NOMO-1 treated with DMSO at 0.1 percent for 48 hours (cell line): ENCODE results near the gene NETO2.
"Not testable (repeated sequence)": the region's sequence is repeated elsewhere in the genome, so short reads cannot be mapped to it uniquely, and the experiment has no call there.

Experiments used
- DNase-seq: peaks from one replicate; lab custom pipeline; 2025; ENCODE audit not compliant: unreplicated experiment; lab: John Stamatoyannopoulos, UW

The NETO2 gene

GRCh38 chr16:47067203-47067602 lies 76.5 kb downstream of the NETO2 start:
- no peak for DNase-seq

- DNase-seq = no peak
Measured at GRCh38 chr16:47065766-47066688, 77.7 kb downstream of the NETO2 start.

- no peak for DNase-seq
Measured at GRCh38 chr16:47064775-47065174, 79.0 kb downstream of the NETO2 start.

GRCh38 chr16:47063011-47063724 lies 80.6 kb downstream of the NETO2 start:
- no peak for DNase-seq

GRCh38 chr16:47061204-47061603 lies 82.5 kb downstream of the NETO2 start:
- DNase-seq = no peak

- DNase-seq = no peak
Measured at GRCh38 chr16:47060596-47060995, 83.1 kb downstream of the NETO2 start.

- DNase-seq = no peak
Measured at GRCh38 chr16:47059991-47060390, 83.8 kb downstream of the NETO2 start.

- DNase-seq = not testable (repeated sequence)
Measured at GRCh38 chr16:47059130-47059529, 84.6 kb downstream of the NETO2 start.

GRCh38 chr16:47058295-47059086 lies 85.3 kb downstream of the NETO2 start:
- no peak for DNase-seq

GRCh38 chr16:47057630-47057993 lies 86.1 kb downstream of the NETO2 start:
- no peak for DNase-seq

- no peak for DNase-seq
Measured at GRCh38 chr16:47056688-47057629, 86.8 kb downstream of the NETO2 start.

- not testable (repeated sequence) for DNase-seq
Measured at GRCh38 chr16:47056061-47056460, 87.7 kb downstream of the NETO2 start.

- no peak for DNase-seq
Measured at GRCh38 chr16:47055136-47055885, 88.4 kb downstream of the NETO2 start.

- no peak for DNase-seq
Measured at GRCh38 chr16:47054306-47054705, 89.4 kb downstream of the NETO2 start.

- no peak for DNase-seq
Measured at GRCh38 chr16:47053895-47054294, 89.8 kb downstream of the NETO2 start.

- DNase-seq = no peak
Measured at GRCh38 chr16:47052666-47053640, 90.8 kb downstream of the NETO2 start.

- no peak for DNase-seq
Measured at GRCh38 chr16:47051031-47051430, 92.7 kb downstream of the NETO2 start.

GRCh38 chr16:47049901-47050583 lies 93.7 kb downstream of the NETO2 start:
- no peak for DNase-seq
